NCI-H2227 (cell line): ENCODE results near the gene ASMT.
"Not testable (repeated sequence)": the region's sequence is repeated elsewhere in the genome, so short reads cannot be mapped to it uniquely, and the experiment has no call there.

ENCODE experiments used
- DNase-seq: peaks from one replicate; lab custom pipeline; 2025; ENCODE audit not compliant: unreplicated experiment; lab: John Stamatoyannopoulos, UW

ASMT gene

DNA sequence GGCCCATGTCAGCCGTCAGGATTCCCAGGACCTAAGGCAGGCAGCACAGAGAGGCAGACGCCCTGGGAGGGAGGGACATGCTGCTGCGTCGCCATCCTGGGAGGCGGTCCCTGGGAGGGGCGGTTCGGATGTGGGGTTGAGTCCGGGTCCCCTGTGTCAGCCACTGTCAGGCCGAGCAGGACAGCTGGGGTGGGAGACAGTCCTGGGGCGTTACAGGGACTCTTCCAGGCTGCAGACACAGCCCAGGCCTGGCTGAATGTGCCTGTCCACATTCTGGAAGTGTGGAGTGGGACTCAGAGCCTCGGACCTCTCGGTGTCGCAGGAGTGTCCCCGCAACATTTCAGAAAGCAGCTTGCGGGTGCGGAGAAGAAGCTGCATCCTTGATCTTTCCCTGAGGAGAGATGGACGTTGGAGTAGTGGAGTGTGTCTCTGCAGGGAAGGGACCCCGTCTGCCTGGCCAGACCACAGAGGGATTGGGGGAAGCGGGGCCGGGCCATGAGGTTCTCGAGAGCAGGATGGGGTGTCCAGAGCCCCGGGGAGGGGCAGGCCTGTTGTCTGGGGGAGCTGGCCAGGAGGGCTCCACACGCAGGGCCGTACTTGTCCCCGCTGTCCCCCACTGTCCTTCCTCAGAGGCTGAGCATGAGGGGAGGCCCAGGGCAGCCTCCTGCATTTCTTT lies 17.4 kb upstream of the ASMT start:
- no peak for DNase-seq

DNA sequence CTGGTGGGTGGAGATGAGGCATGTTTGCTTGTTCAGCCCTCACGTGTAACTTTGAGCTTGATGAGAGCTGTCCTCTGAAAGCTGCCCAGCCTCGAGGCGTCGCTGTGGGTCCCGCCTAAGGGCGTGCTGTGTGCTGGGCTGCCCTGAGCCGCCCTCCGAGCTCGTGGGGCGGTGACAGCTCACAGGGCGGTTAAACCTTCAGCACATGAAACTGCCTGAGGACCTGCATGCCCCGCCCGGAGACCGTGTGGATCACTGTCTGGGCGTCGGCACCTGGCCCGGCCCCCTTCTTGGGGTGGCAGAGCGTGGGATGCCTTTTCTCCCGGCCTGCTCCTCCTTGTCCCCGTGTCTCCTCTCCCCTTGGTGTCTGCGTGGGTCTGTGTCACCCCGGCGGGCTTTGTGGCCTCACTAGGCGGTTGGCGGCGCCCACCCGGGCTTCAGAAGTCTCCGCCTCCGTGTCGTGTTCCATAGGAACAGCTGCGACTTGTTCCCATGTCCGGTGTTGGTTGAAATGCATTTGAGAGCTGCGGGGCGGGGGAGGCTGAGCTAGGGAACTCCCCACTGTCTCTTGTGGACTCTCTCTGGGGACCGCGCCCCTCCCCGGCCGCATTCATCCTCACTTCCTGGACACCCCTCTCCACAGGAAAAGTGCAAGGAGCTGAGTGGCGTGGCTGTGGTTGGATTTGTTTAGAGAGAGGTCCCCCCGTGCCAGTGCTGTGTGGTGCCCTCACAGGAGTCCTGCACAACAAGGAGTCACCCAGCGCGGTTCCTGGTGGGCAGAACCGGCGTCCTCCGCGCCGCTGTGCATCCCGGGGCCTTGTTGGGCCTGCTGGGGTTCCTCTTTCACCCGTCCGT lies 16.6 kb upstream of the ASMT start:
- DNase-seq = no peak

DNA sequence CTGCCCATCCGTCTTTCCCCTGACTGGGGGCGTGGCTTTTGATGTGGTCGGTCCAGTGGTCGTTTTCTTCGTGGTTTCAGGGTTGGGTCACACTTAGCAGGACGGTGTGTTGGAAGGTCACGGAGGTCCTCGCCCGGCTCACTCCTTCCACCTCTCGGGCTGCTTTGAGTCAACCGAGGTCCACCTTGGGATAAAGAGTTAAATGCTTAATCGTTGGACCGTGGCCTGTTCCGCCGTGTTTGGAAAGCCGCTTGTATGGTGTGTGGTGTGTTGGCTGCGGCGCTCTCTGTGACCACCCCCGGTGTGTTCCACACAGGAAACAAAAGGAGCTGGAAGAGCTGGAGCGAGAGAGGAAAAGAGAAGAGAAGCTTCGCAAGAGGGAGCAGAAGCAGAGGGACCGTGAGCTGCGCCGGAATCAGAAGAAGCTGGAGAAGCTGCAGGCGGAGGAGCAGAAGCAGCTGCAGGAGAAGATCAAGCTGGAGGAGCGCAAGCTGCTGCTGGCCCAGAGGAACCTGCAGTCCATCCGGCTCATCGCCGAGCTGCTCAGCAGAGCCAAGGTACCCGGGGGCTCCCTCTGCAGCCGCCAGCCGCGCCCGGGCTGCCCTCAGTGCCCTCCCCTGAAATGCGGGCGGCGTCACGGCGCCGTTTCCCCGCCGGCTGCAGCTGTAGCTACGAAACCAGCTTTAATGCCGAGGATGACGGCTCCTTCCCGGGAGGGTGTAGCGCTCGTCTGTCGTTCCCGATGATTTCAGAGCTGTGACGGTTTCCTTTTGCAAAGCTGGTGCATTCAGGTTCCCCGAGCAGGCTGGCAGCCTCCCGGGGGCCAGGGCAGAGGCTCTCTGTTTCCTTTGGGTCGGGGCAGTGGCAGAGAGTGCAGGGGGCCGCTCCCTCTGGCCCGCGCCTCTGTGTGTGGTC lies 15.7 kb upstream of the ASMT start:
- DNase-seq = no peak

DNA sequence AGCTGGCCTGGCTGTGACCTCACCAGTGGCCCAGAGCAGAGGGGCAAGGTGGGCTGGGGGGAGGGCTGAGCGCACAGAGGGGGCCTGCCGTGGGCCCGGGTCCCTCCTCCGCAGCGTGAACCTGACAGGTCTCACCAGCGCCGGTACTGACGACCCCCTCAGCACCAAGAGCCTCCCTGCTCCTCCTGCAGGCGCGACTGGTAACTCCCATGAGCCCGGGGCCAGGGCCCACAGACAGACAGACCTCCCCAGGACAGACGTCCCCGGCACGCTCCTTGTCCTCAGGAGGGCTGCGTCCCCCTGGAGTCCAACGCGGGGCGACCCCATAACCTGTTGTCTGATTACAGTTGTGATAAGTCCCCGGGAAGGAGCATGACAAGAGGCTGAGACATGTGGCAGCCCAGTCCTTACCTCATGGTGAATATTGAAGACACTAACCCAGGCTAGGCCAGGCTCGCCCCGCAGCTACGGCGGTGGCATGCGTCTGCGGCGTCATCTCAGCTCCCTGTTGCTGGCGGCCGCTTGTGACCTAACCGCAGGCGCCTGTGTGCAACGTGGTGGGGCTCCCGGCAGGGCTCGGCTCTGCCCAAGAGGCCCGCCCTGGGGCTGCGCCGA lies 15.0 kb upstream of the ASMT start:
- DNase-seq = no peak

GRCh38 chrX:1600406-1601050 lies 14.3 kb upstream of the ASMT start:
- no peak for DNase-seq

- DNase-seq = no peak
These were observed 13.7 kb upstream of the ASMT start for GRCh38 chrX:1601051-1601767.

DNA sequence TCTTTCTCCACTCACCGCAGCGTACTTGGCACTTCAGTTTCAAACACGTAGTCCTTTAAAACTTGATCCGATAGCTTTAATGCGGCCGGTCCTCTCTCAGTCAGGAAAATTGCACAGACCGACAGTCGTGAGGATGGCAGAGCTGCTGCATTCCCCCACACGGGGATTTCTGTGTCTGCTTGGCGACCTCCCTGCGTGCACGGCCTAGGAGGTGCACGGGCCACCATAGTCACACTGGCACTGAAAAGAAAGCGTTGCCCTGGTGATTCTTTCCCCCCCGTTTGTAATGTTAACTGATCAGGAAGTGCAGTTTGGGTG lies 13.1 kb upstream of the ASMT start:
- no peak for DNase-seq

- DNase-seq = no peak
These were observed 12.6 kb upstream of the ASMT start for GRCh38 chrX:1602299-1602698.

DNA sequence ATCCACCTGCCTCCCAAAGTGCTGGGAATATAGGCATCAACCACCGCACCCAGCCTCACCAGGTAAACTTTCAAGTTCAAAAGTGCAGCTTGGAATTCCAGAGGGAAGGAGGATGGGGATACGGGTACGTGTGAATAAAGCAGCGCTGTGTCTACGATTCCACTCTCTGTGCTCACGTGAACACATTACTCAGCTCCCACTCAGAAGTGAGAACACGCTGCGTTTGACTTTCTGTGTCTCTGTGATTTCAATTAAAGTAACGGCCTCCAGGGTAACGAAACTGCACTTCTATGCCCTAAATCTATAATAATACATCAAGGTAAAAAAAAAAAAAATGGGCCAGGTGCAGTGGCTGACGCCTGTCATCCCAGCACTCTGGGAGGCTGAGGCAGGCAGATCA lies 8.4 kb upstream of the ASMT start:
- no peak for DNase-seq

GRCh38 chrX:1609311-1609710 lies 5.5 kb upstream of the ASMT start:
- no peak for DNase-seq

DNA sequence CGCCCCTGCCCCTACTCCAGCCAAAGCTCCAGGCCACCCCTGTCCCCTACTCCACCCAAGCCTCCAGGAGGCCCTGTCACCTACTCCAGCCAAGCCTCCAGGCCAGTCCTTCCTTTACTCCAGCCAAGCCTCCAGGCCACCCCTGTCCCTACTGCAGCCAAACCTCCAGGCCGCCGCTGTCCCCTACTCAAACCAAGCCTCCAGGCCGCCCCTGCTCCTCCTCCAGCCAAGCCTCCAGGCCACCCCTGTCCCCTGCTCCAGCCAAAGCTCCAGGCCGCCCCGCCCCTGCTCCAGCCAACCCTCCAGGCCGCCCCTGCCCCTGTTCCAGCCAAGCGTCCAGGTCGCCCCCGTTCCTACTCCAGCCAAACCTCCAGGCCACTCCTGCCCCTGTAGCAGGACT lies 5.1 kb upstream of the ASMT start:
- no peak for DNase-seq

GRCh38 chrX:1610166-1610565 lies 4.7 kb upstream of the ASMT start:
- no peak for DNase-seq

- DNase-seq = no peak
These were observed 4.1 kb upstream of the ASMT start for GRCh38 chrX:1610736-1611135.

GRCh38 chrX:1612641-1613286 lies 2.1 kb upstream of the ASMT start:
- no peak for DNase-seq

DNA sequence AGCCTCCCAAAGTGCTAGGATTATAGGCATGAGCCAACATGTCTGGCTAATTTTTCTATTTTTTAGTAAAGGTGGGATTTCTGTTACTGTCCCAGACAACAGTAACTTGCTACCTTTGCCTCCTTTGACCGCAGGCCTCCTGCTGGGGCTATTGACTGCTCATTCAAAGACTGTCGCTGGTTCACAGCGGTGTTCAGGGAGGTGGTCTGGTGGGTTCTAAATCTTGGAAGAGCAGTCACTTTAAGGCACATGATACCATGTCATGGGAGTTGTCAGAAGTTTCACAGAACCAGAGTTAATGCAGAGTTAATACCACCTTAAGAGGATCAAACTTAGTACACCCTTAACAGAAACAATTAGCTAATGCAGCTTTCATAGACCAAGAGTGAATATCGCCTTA lies 3.8 kb downstream of the ASMT start:
- DNase-seq = no peak

GRCh38 chrX:1623691-1624090 lies 8.8 kb downstream of the ASMT start:
- no peak for DNase-seq

- not testable (repeated sequence) for DNase-seq
These were observed 9.4 kb downstream of the ASMT start for GRCh38 chrX:1624158-1624860.

- not testable (repeated sequence) for DNase-seq
These were observed 10.0 kb downstream of the ASMT start for GRCh38 chrX:1624861-1625215.

DNA sequence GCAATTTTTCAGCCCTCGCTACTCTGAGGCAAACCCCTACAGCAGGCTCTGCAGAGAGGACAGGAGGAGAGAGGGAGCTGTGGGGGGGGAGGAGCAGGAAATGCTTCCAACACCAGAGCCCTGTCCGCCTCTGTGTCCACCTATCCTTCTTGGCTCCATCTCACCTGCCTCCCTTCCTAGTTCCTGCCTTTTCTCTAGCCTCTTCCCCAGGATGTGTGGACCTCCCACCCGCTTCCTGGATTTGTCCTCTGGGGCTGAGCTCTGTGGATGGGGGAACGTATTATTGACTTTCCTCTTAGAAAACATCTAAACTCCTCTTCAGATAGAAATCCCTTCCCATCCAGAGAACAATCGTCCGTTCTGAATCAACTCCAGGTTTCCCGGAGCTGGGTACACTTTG lies 14.4 kb downstream of the ASMT start:
- DNase-seq = no peak
